ENCODE results near the gene TSPAN32.

GRCh38 chr11:2347308-2347830 is 45.6 kb downstream of the TSPAN32 start:
- TF ChIP-seq CTCF (IDR thresholded peaks at IDR 0.05; ENCODE audit: borderline replicate concordance, extremely low read depth, low read length, poor library complexity, severe bottlenecking) (no peak), EZH2 (IDR thresholded peaks at IDR 0.05; ENCODE audit: borderline replicate concordance, low read depth, low read length, severe bottlenecking) (no peak)
